ENCODE measurements around the gene BHLHA15. TPM values are rescaled to one million over a fixed set of nuclear protein-coding genes. Genes with fewer than 3 reads are reported as not detected.

Gene BHLHA15
- total RNA-seq, 1 donor from 2014 or later, result 0.35 TPM

GRCh38 chr7:98212532-98213041, 1.3 kb downstream of the BHLHA15 start:
- Mint-ChIP-seq H3K4me3 (no peak overlapping the region), H3K9me3 (no peaks in the 10 kb centered on the region), H3K27ac (no peak overlapping the region), H3K36me3 (ENCODE audit: low read depth) (peaks cover 8% of the 10 kb centered on the region), H3K4me1 (peaks cover 6% of the 10 kb centered on the region), H3K27me3 (peaks cover 4% of the 10 kb centered on the region)
- intact Hi-C loops (cut with micrococcal nuclease), result no loop called here
- TF ChIP-seq, protein P1, sequence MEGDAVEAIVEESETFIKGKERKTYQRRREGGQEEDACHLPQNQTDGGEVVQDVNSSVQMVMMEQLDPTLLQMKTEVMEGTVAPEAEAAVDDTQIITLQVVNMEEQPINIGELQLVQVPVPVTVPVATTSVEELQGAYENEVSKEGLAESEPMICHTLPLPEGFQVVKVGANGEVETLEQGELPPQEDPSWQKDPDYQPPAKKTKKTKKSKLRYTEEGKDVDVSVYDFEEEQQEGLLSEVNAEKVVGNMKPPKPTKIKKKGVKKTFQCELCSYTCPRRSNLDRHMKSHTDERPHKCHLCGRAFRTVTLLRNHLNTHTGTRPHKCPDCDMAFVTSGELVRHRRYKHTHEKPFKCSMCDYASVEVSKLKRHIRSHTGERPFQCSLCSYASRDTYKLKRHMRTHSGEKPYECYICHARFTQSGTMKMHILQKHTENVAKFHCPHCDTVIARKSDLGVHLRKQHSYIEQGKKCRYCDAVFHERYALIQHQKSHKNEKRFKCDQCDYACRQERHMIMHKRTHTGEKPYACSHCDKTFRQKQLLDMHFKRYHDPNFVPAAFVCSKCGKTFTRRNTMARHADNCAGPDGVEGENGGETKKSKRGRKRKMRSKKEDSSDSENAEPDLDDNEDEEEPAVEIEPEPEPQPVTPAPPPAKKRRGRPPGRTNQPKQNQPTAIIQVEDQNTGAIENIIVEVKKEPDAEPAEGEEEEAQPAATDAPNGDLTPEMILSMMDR (IDR thresholded peaks at IDR 0.05), result no peak
- CTCF ChIA-PET, result no interaction called here
- POLR2A ChIA-PET, result no interaction called here
- DNase-seq (no peak), ATAC-seq (ENCODE audit: low read depth) (no peak)

GRCh38 chr7:98213296-98213887, 2.2 kb downstream of the BHLHA15 start:
- DNase-seq (no peak), ATAC-seq (ENCODE audit: low read depth) (no peak)
- Mint-ChIP-seq H3K27ac (no peak overlapping the region), H3K4me1 (peaks cover 10% of the 10 kb centered on the region), H3K36me3 (ENCODE audit: low read depth) (peaks cover 10% of the 10 kb centered on the region), H3K4me3 (no peak overlapping the region), H3K9me3 (no peaks in the 10 kb centered on the region), H3K27me3 (peaks cover 4% of the 10 kb centered on the region)
- intact Hi-C loops (cut with micrococcal nuclease), result no loop called here
- TF ChIP-seq, protein P1 (IDR thresholded peaks at IDR 0.05), result no peak
- CTCF ChIA-PET, result interaction anchor here (1.1 kb wide), 1 partner anchor 45 kb away, joined by 3 read pairs; no protein-coding TSS in a partner anchor
- POLR2A ChIA-PET, result no interaction called here

- ChIA-PET POLR2A (interaction anchor here (0.6 kb wide), 1 partner anchor 40 kb away, joined by 10 read pairs; no protein-coding TSS in a partner anchor), CTCF (interaction anchor here (1.1 kb wide), 1 partner anchor 46 kb away, joined by 3 read pairs; no protein-coding TSS in a partner anchor)
- H3K9me3 Mint-ChIP-seq, result no peaks in the 10 kb centered on the region
- no peak overlapping the region for H3K4me3 Mint-ChIP-seq
- TF ChIP-seq, protein P1 (IDR thresholded peaks at IDR 0.05), result no peak
- no peak for DNase-seq
- H3K36me3 Mint-ChIP-seq (ENCODE audit: low read depth), result peaks cover 10% of the 10 kb centered on the region
- intact Hi-C loops (cut with micrococcal nuclease), result no loop called here
- ATAC-seq (ENCODE audit: low read depth), result no peak
- H3K27me3 Mint-ChIP-seq, result peaks cover 4% of the 10 kb centered on the region
- H3K4me1 Mint-ChIP-seq, result peaks cover 18% of the 10 kb centered on the region
- H3K27ac Mint-ChIP-seq, result no peak overlapping the region
These were observed 2.9 kb downstream of the BHLHA15 start for GRCh38 chr7:98213888-98214810.

DNA sequence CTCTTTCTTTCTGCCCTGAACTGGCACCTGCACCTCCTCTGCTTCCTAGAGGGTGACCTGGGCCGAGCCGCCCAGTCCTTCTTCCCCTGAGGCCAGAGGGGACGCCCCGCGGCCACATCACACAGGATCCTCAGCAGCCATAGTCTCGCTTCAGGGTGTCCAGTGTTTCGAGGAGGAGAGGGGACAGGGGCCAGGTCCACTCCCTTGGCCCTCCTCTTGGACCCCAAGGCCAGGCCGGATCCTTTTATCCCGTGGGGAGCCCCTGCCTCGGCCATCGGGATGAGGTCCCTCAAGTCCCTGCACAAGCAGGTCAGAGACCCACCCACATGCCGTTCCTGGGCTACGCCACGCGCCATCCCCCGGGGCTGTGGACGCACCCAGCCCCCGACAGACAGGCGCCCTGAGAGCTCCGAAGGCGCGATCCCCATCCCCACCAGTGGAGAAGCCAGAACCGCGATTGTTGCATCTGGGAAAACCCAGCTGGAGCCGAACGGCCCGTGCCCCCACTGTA, 3.6 kb downstream of the BHLHA15 start:
- ATAC-seq (ENCODE audit: low read depth), result no peak
- H3K27ac Mint-ChIP-seq, result no peak overlapping the region
- no peak overlapping the region for H3K4me3 Mint-ChIP-seq
- peaks cover 25% of the 10 kb centered on the region for H3K4me1 Mint-ChIP-seq
- H3K36me3 Mint-ChIP-seq (ENCODE audit: low read depth), result peaks cover 12% of the 10 kb centered on the region
- intact Hi-C loops (cut with micrococcal nuclease), result loop anchor here (5.0 kb wide), 1 partner anchor 37 kb away; the partner anchor contains the start of gene TECPR1
- H3K27me3 Mint-ChIP-seq, result peaks cover 4% of the 10 kb centered on the region
- no peak for DNase-seq
- TF ChIP-seq, protein P1 (IDR thresholded peaks at IDR 0.05), result no peak
- CTCF ChIA-PET, result no interaction called here
- POLR2A ChIA-PET, result interaction anchor here (0.6 kb wide), 1 partner anchor 39 kb away, joined by 10 read pairs; no protein-coding TSS in a partner anchor
- H3K9me3 Mint-ChIP-seq, result no peaks in the 10 kb centered on the region
